ENCODE results near the gene GABRB2. TPM values are rescaled to one million over a fixed set of nuclear protein-coding genes. Genes with fewer than 3 reads are reported as not detected.

The GABRB2 gene
- total RNA-seq, 1 donor from 2014 or later, result 2.5 TPM

DNA sequence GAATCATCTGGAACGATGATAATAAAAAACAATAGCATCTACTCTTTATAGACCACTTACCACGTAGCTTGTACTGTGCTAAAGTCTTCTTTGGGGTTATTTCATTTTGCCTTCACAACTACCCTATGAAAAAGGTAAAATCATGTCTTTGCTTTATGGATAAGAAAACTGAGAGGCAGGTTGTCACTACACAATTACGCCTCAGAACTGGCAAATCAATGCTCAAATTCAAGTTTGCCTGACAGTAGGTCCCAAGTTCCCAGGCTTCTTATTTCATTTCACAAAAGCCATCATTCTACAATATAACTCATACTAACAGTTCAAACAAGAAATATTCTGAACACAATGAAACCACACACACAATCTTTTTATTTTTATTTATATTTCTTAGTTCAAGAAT, 258.5 kb downstream of the GABRB2 start:
- Mint-ChIP-seq H3K36me3 (no peaks in the 10 kb centered on the region), H3K4me1 (ENCODE audit: unreplicated experiment) (no peaks in the 10 kb centered on the region), H3K9me3 (no peaks in the 10 kb centered on the region), H3K27ac (no peak overlapping the region), H3K27me3 (peaks cover 4% of the 10 kb centered on the region), H3K4me3 (no peak overlapping the region)
- DNase-seq (ENCODE audit: extremely low spot score, unreplicated experiment), result no peak
- no peak for TF ChIP-seq CTCF (conservative IDR thresholded peaks at IDR 0.05)

DNA sequence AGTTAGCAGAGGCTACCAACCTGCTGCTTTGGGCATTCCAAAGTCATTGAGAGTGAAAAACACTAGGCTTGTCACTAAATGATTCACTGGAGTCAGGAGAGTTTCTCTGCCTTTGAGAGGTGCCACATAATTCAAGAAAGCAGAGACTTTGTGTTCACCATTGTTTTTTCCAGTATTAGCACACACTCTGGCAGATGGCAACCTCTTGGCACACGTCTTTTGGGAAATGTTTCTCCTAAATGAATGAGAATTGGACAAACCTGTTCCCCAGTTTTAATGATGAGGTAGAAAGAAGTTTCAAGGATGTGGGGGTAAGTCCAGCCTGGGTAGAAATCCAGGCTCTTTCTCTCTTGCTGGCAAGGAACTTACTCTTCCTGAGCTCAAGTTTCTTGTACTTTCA, 259.1 kb downstream of the GABRB2 start:
- DNase-seq (ENCODE audit: extremely low spot score, unreplicated experiment), result no peak
- TF ChIP-seq CTCF (conservative IDR thresholded peaks at IDR 0.05), result no peak
- no peak overlapping the region for H3K27ac Mint-ChIP-seq
- H3K9me3 Mint-ChIP-seq, result no peaks in the 10 kb centered on the region
- peaks cover 4% of the 10 kb centered on the region for H3K27me3 Mint-ChIP-seq
- no peaks in the 10 kb centered on the region for H3K4me1 Mint-ChIP-seq (ENCODE audit: unreplicated experiment)
- H3K4me3 Mint-ChIP-seq, result no peak overlapping the region
- no peaks in the 10 kb centered on the region for H3K36me3 Mint-ChIP-seq

- H3K27ac Mint-ChIP-seq, result no peak overlapping the region
- no peak for TF ChIP-seq CTCF (conservative IDR thresholded peaks at IDR 0.05)
- H3K9me3 Mint-ChIP-seq, result no peaks in the 10 kb centered on the region
- H3K27me3 Mint-ChIP-seq, result peaks cover 4% of the 10 kb centered on the region
- no peaks in the 10 kb centered on the region for H3K36me3 Mint-ChIP-seq
- H3K4me1 Mint-ChIP-seq (ENCODE audit: unreplicated experiment), result no peaks in the 10 kb centered on the region
- no peak overlapping the region for H3K4me3 Mint-ChIP-seq
- DNase-seq (ENCODE audit: extremely low spot score, unreplicated experiment), result no peak
These were observed 260.4 kb downstream of the GABRB2 start for GRCh38 chr5:161286066-161286655.

GRCh38 chr5:161284445-161284844, 262.1 kb downstream of the GABRB2 start:
- H3K9me3 Mint-ChIP-seq, result no peaks in the 10 kb centered on the region
- peaks cover 4% of the 10 kb centered on the region for H3K27me3 Mint-ChIP-seq
- H3K36me3 Mint-ChIP-seq, result no peaks in the 10 kb centered on the region
- no peaks in the 10 kb centered on the region for H3K4me1 Mint-ChIP-seq (ENCODE audit: unreplicated experiment)
- no peak overlapping the region for H3K4me3 Mint-ChIP-seq
- no peak for TF ChIP-seq CTCF (conservative IDR thresholded peaks at IDR 0.05)
- no peak overlapping the region for H3K27ac Mint-ChIP-seq
- DNase-seq (ENCODE audit: extremely low spot score, unreplicated experiment), result no peak

GRCh38 chr5:161283296-161283695, 263.2 kb downstream of the GABRB2 start:
- DNase-seq (ENCODE audit: extremely low spot score, unreplicated experiment), result no peak
- Mint-ChIP-seq H3K9me3 (no peaks in the 10 kb centered on the region), H3K27me3 (peaks cover 4% of the 10 kb centered on the region), H3K4me3 (no peak overlapping the region), H3K36me3 (no peaks in the 10 kb centered on the region), H3K4me1 (ENCODE audit: unreplicated experiment) (no peaks in the 10 kb centered on the region), H3K27ac (no peak overlapping the region)
- no peak for TF ChIP-seq CTCF (conservative IDR thresholded peaks at IDR 0.05)

All from type B pancreatic cell (in vitro differentiated cells).